IMR-90 (cell line): ENCODE measurements around the gene KCTD10. TPM values are rescaled to one million over a fixed set of nuclear protein-coding genes. Genes with fewer than 3 reads are reported as not detected.

Experiments
- ATAC-seq: fragments of 200-7000 bp; cut with Tn5 transposase; 2 replicates; pipeline ENCODE4 v1.9.1; 2020; ENCODE audit warnings: low read depth, mild to moderate bottlenecking, moderate library complexity
- BruUV-seq: library from RNA; stranded (reverse); fragments of 400-500 nt; replicated peaks from 2 replicates; lab custom pipeline; 2021; lab: Mats Ljungman, UMichigan
- CTCF ChIA-PET: fragments of 300-600 bp; formaldehyde crosslinking; extraction: SDS; loops from one replicate; lab custom pipeline; 2021; ENCODE audit warnings: antibody characterized with exemption; lab: Yijun Ruan, JAX
- POLR2A ChIA-PET: fragments of 300-600 bp; sonication (Branson Sonifier 250); formaldehyde crosslinking; loops from one replicate; lab custom pipeline; 2022; ENCODE audit warnings: antibody characterized with exemption; ENCODE audit not compliant: unreplicated experiment; lab: Charles Lee
- DNase-seq: peaks from one replicate; pipeline ENCODE4 v3.0.0; 2013
- H2AFZ ChIP-seq: replicated peaks from 2 replicates; pipeline ENCODE3; 2013; ENCODE audit warnings: low read length, mild to moderate bottlenecking; ENCODE audit not compliant: poor library complexity
- H2AK5ac ChIP-seq: 2 replicates; pipeline ENCODE4 v1.6.1; 2013; ENCODE audit warnings: low read depth, low read length, inconsistent platforms
- H2AK9ac ChIP-seq: replicated peaks from 2 replicates; pipeline ENCODE3; 2013; ENCODE audit warnings: mild to moderate bottlenecking, low read depth, low read length, moderate library complexity; ENCODE audit not compliant: poor library complexity
- H2BK120ac ChIP-seq: 2 replicates; pipeline ENCODE4 v1.6.1; 2013; ENCODE audit warnings: low read depth, low read length, inconsistent platforms
- H2BK15ac ChIP-seq: 3 replicates; pipeline ENCODE4 v1.6.1; 2013; ENCODE audit warnings: low read depth, low read length, inconsistent platforms
- H2BK20ac ChIP-seq: 2 replicates; pipeline ENCODE4 v1.6.1; 2013; ENCODE audit warnings: low read depth, mild to moderate bottlenecking, inconsistent platforms, low read length, moderate library complexity
- H2BK5ac ChIP-seq: 2 replicates; pipeline ENCODE4 v1.6.1; 2013; ENCODE audit warnings: mild to moderate bottlenecking, low read depth, low read length, inconsistent platforms; ENCODE audit not compliant: poor library complexity, severe bottlenecking
- H3K14ac ChIP-seq: replicated peaks from 2 replicates; pipeline ENCODE4 v1.6.1; 2013; ENCODE audit warnings: low read depth, low read length, inconsistent platforms
- H3K18ac ChIP-seq: 2 replicates; pipeline ENCODE4 v1.6.1; 2013; ENCODE audit warnings: low read depth, low read length, control low read depth
- H3K23ac ChIP-seq: 2 replicates; pipeline ENCODE4 v1.6.1; 2013; ENCODE audit warnings: low read depth, low read length, inconsistent platforms
- H3K27ac ChIP-seq: 2 replicates; pipeline ENCODE4 v1.5.1; 2013; ENCODE audit warnings: mild to moderate bottlenecking, control low read depth, low read length; ENCODE audit not compliant: insufficient read depth
- H3K27me3 ChIP-seq: 2 replicates; pipeline ENCODE4 v1.6.1; 2013; ENCODE audit warnings: low read length; ENCODE audit not compliant: control insufficient read depth, insufficient read depth
- H3K36me3 ChIP-seq: 2 replicates; pipeline ENCODE4 v1.6.1; 2013; ENCODE audit warnings: low read length, mixed read lengths; ENCODE audit not compliant: control insufficient read depth, insufficient read depth
- H3K4ac ChIP-seq: 2 replicates; pipeline ENCODE4 v1.6.1; 2013; ENCODE audit warnings: low read depth, low read length, inconsistent platforms
- H3K4me1 ChIP-seq: 2 replicates; pipeline ENCODE4 v1.6.1; 2013; ENCODE audit warnings: low read length, mixed read lengths; ENCODE audit not compliant: control insufficient read depth, insufficient read depth
- H3K4me2 ChIP-seq: 2 replicates; pipeline ENCODE4 v1.6.1; 2013; ENCODE audit warnings: low read depth, mild to moderate bottlenecking, control low read depth, low read length, moderate library complexity
- H3K4me3 ChIP-seq: 2 replicates; pipeline ENCODE4 v1.5.1; 2013; ENCODE audit warnings: low read depth, mild to moderate bottlenecking, control low read depth, low read length, moderate library complexity; ENCODE audit not compliant: insufficient read depth
- H3K56ac ChIP-seq: 2 replicates; pipeline ENCODE4 v1.6.1; 2013; ENCODE audit warnings: low read length, inconsistent platforms; ENCODE audit not compliant: insufficient read depth; ENCODE audit errors: extremely low read depth
- H3K79me1 ChIP-seq, 2 experiments: 2 replicates each; pipeline ENCODE4 v1.6.1; 2013; ENCODE audit warnings: low read length in 2 of 2, inconsistent platforms in 1 of 2, low read depth in 1 of 2
- H3K9ac ChIP-seq: 2 replicates; pipeline ENCODE4 v1.6.1; 2013; ENCODE audit warnings: low read depth, low read length, control low read depth
- H3K9me1 ChIP-seq: 2 replicates; pipeline ENCODE4 v1.6.1; 2013; ENCODE audit warnings: low read length, inconsistent platforms; ENCODE audit not compliant: insufficient read depth
- H3K9me3 ChIP-seq: 2 replicates; pipeline ENCODE4 v1.6.1; 2013; ENCODE audit warnings: low read length; ENCODE audit not compliant: control insufficient read depth, insufficient read depth
- H4K20me1 ChIP-seq: 2 replicates; pipeline ENCODE4 v1.6.1; 2013; ENCODE audit warnings: low read length, inconsistent platforms; ENCODE audit not compliant: insufficient read depth
- H4K5ac ChIP-seq: 2 replicates; pipeline ENCODE4 v1.6.1; 2013; ENCODE audit warnings: mild to moderate bottlenecking, low read depth, low read length, control low read depth
- H4K8ac ChIP-seq, 2 experiments: 2 replicates each; pipeline ENCODE4 v1.6.1; 2013; ENCODE audit warnings: low read depth in 2 of 2, low read length in 2 of 2, control low read depth in 1 of 2, inconsistent platforms in 1 of 2
- H4K91ac ChIP-seq: 2 replicates; pipeline ENCODE4 v1.6.1; 2013; ENCODE audit warnings: low read depth, low read length, inconsistent platforms; ENCODE audit not compliant: insufficient read depth
- BHLHE40 ChIP-seq: fragments of 150-350 bp; IDR thresholded peaks from 2 replicates; pipeline ENCODE4 v1.6.1; 2016; ENCODE audit warnings: mild to moderate bottlenecking, low read depth, low read length
- CHD1 ChIP-seq: IDR thresholded peaks from 2 replicates; pipeline ENCODE4 v1.6.1; 2012; ENCODE audit warnings: low read depth, low read length, improper control_type of control experiment
- ELK1 ChIP-seq: fragments of 150-350 bp; IDR thresholded peaks from 2 replicates; pipeline ENCODE4 v1.6.1; 2016; ENCODE audit warnings: low read depth, mild to moderate bottlenecking, low read length, moderate library complexity, borderline replicate concordance
- FOS ChIP-seq: fragments of 150-350 bp; IDR thresholded peaks from 2 replicates; pipeline ENCODE4 v1.6.1; 2016; ENCODE audit warnings: low read depth, low read length
- MAZ ChIP-seq: IDR thresholded peaks from 2 replicates; pipeline ENCODE4 v1.6.1; 2012; ENCODE audit warnings: low read depth, mild to moderate bottlenecking, low read length, improper control_type of control experiment, moderate library complexity, borderline replicate concordance
- MXI1 ChIP-seq: IDR thresholded peaks from 2 replicates; pipeline ENCODE4 v1.6.1; 2012; ENCODE audit warnings: low read depth, mild to moderate bottlenecking, low read length, moderate library complexity, borderline replicate concordance
- NFE2L2 ChIP-seq: fragments of 150-350 bp; IDR thresholded peaks from 2 replicates; pipeline ENCODE4 v1.6.1; 2016; ENCODE audit warnings: low read depth, mild to moderate bottlenecking, low read length
- POLR2A ChIP-seq: IDR thresholded peaks from 2 replicates; pipeline ENCODE4 v1.6.1; 2012; ENCODE audit warnings: mild to moderate bottlenecking, low read depth, low read length
- RCOR1 ChIP-seq: IDR thresholded peaks from 2 replicates; pipeline ENCODE4 v1.6.1; 2012; ENCODE audit warnings: mild to moderate bottlenecking, low read length, improper control_type of control experiment; ENCODE audit not compliant: insufficient replicate concordance
- RFX5 ChIP-seq: IDR thresholded peaks from 2 replicates; pipeline ENCODE4 v1.8.0; 2012; ENCODE audit warnings: low read depth, mild to moderate bottlenecking, low read length, moderate library complexity
- USF2 ChIP-seq: fragments of 150-350 bp; IDR thresholded peaks from 2 replicates; pipeline ENCODE4 v1.6.1; 2017; ENCODE audit warnings: mild to moderate bottlenecking, antibody characterized with exemption, low read length, low read depth
- WGBS, 2 experiments: methylation state at CpG; one replicate each; pipeline versions ENCODE4 v1.1.5 to v1.1.7; 2013; ENCODE audit warnings: missing lambda C conversion rate in 2 of 2; ENCODE audit not compliant: insufficient read length in 1 of 2; ENCODE audit errors: extremely low coverage in 2 of 2; 5-methylcytosine and 5-hydroxymethylcytosine counted together
- dilution Hi-C: fragments of 300-500 bp; cut with HindIII; formaldehyde crosslinking; loops from one replicate; pipeline ENCODE4 v1.14.3; 2018; ENCODE audit warnings: low sequenced_read_pairs; ENCODE audit not compliant: unreplicated experiment
- in situ Hi-C: fragments of 300-500 bp; cut with MboI; formaldehyde crosslinking; loops from 3 replicates; pipeline ENCODE4 v1.14.3; 2019; ENCODE audit warnings: low sequenced_read_pairs, inconsistent platforms, mixed read lengths
- intact Hi-C: fragments of 100-400 bp; cut with micrococcal nuclease; formaldehyde crosslinking; loops from 2 replicates; pipeline ENCODE4 v1.10.0; 2022
- polyA plus RNA-seq, 3 experiments: library from polyadenylated mRNA; depleted of rRNA; stranded (reverse); fragments of >200 nt; gene quantifications; 2 replicates each; pipeline ENCODE4 v1.2.3, GENCODE V29; 2012; ENCODE audit warnings: low replicate concordance in 1 of 3
- total RNA-seq: library from RNA; depleted of rRNA; stranded (reverse); fragments of >200 nt; gene quantifications from 2 replicates; pipeline ENCODE4 v1.2.3, GENCODE V29; 2012

KCTD10 gene
- total and polyA plus RNA-seq, 2 of the 4 experiments (the other 2 are of a cell fraction), result 72.1 to 88.4 TPM

- H3K9me3 ChIP-seq, result no peaks in the 10 kb centered on the region
- ATAC-seq, result no peak
- dilution Hi-C loops (no loop called here), intact Hi-C loops (no loop called here), in situ Hi-C loops (no loop called here)
- H2AK5ac ChIP-seq, result no peak overlapping the region
- no peak overlapping the region for H3K18ac ChIP-seq
- H3K14ac ChIP-seq, result no peak overlapping the region
- 70% methylated on average over 2 of the region's 16 CpGs; no CpG with 5 or more reads in 1 of the 2 experiments for WGBS, 2 experiments
- H3K27me3 ChIP-seq, result no peaks in the 10 kb centered on the region
- ChIA-PET POLR2A (no interaction called here), CTCF (no interaction called here)
- H3K4me1 ChIP-seq, result peaks cover 12% of the 10 kb centered on the region
- H2BK5ac ChIP-seq, result no peak overlapping the region
- H2AK9ac ChIP-seq, result no peak overlapping the region
- DNase-seq, result no peak
- no peak overlapping the region for H3K4ac ChIP-seq
- H4K8ac ChIP-seq, result no peak overlapping the region
- H3K79me1 ChIP-seq, result peaks cover 38 to 87% of the 10 kb centered on the region in 2 experiments
- no peak overlapping the region for H3K4me2 ChIP-seq
- no peak overlapping the region for H4K91ac ChIP-seq
- peaks cover 39% of the 10 kb centered on the region for H4K20me1 ChIP-seq
- TSS peak; percentile 41 for BruUV-seq
- no peak overlapping the region for H2BK120ac ChIP-seq
- TF ChIP-seq NFE2L2 (no peak), POLR2A (no peak), USF2 (no peak), BHLHE40 (no peak), FOS (no peak), CHD1 (no peak), RFX5 (no peak), ELK1 (no peak), MXI1 (no peak), MAZ (no peak), RCOR1 (no peak)
- H3K9me1 ChIP-seq, result peaks cover 13% of the 10 kb centered on the region; the same call in 1 of the 2 replicates
- no peak overlapping the region for H2BK20ac ChIP-seq
- H3K23ac ChIP-seq, result no peak overlapping the region
- no peak overlapping the region for H3K56ac ChIP-seq
- no peak overlapping the region for H2AFZ ChIP-seq
- H3K27ac ChIP-seq, result no peak overlapping the region; the same call in 1 of the 2 replicates
- H4K5ac ChIP-seq, result no peak overlapping the region
- H3K9ac ChIP-seq, result no peak overlapping the region
- H2BK15ac ChIP-seq, result no peak overlapping the region
- H3K36me3 ChIP-seq, result peaks cover 71% of the 10 kb centered on the region
- H3K4me3 ChIP-seq, result no peak overlapping the region
Measured at GRCh38 chr12:109449845-109450532, 27.1 kb downstream of the KCTD10 start.
